Kidney (tissue), 14 donors: ENCODE data around the gene DNAJC27. TPM values are rescaled to one million over a fixed set of nuclear protein-coding genes. Genes with fewer than 3 reads are reported as not detected.

Experiments used
- DNase-seq, 5 donors: peaks; one replicate each; pipeline ENCODE4 v3.0.0-alpha.2; 2013 to 2020
- FAIRE-seq: peaks from 2 replicates; lab custom pipeline; 2012; peaks lifted over from hg19 to GRCh38; lab: Jason Lieb, UNC
- H3K27ac ChIP-seq, 2 donors: one replicate each; pipeline ENCODE4 v1.7.0; 2013; ENCODE audit warnings: low read depth in 2 of 2, low read length in 2 of 2, inconsistent platforms in 1 of 2
- H3K27me3 ChIP-seq: one replicate; pipeline ENCODE4 v1.7.1; 2013; ENCODE audit warnings: low read length, inconsistent platforms; ENCODE audit not compliant: control insufficient read depth, insufficient read depth
- H3K36me3 ChIP-seq, 3 donors: one replicate each; pipeline versions ENCODE4 v1.7.0 to v1.7.1; 2013; ENCODE audit warnings: low read length in 3 of 3, control low read depth in 1 of 3, inconsistent platforms in 1 of 3; ENCODE audit not compliant: insufficient read depth in 3 of 3, control insufficient read depth in 2 of 3
- H3K4me1 ChIP-seq, 3 donors: one replicate each; pipeline versions ENCODE4 v1.7.0 to v1.7.1; 2013; ENCODE audit warnings: low read length in 3 of 3, inconsistent platforms in 1 of 3, low read depth in 1 of 3; ENCODE audit not compliant: control insufficient read depth in 2 of 3, insufficient read depth in 2 of 3
- H3K4me3 ChIP-seq, 3 donors: one replicate each; pipeline versions ENCODE4 v1.7.0 to v1.8.1; 2013; ENCODE audit warnings: low read length in 3 of 3, control low read depth in 1 of 3, inconsistent platforms in 1 of 3
- H3K9ac ChIP-seq, 3 donors: one replicate each; pipeline versions ENCODE4 v1.7.0 to v1.7.1; 2013; ENCODE audit warnings: low read length in 3 of 3, control low read depth in 1 of 3, inconsistent platforms in 1 of 3
- H3K9me3 ChIP-seq, 3 donors: one replicate each; pipeline versions ENCODE4 v1.7.0 to v1.7.1; 2013; ENCODE audit warnings: low read length in 3 of 3, control low read depth in 1 of 3, inconsistent platforms in 1 of 3; ENCODE audit not compliant: control insufficient read depth in 2 of 3, insufficient read depth in 1 of 3
- intact Hi-C: fragments of 100-400 bp; cut with DNase I; formaldehyde crosslinking; loops from one replicate; pipeline ENCODE4 v1.11.1; 2022
- polyA plus RNA-seq: library from polyadenylated mRNA; stranded (reverse); fragments of 350-450 nt; fragmentation: Illumina TruSeq; extraction: RNeasy Lipid Tissue Mini Kit (QIAGEN cat#74804); gene quantifications from one replicate; pipeline ENCODE4 v1.2.3, GENCODE V29; 2014; ENCODE audit warnings: low read depth, low replicate concordance; ENCODE audit not compliant: insufficient read depth
- total RNA-seq: library from RNA; stranded (reverse); fragmentation: NEBNext Ultra II Directional; extraction: Animal tissue kit (Norgen Biotek cat#: 25700); gene quantifications from one replicate; pipeline ENCODE4 v1.2.1, GENCODE V29; 2021
- TF ChIP-seq, protein P1 (sequence below): IDR thresholded peaks from 3 replicates; pipeline ENCODE4 v1.5.1; 2012; ENCODE audit warnings: mild to moderate bottlenecking, moderate library complexity, borderline replicate concordance; ENCODE audit not compliant: insufficient read depth; ENCODE audit errors: extremely low read depth
- donor health status: control.
- donor health status: control.
- donor health status: control.
- donor health status: control.
- donor health status: control.
- donor health status: DM: yes; HTN: yes; CAD: no.
- donor health status: Normal renal cell carcinoma (clear cell type).

Gene DNAJC27
- total and polyA plus RNA-seq, 2 donors from 2014 or later = 3.2 to 11.4 TPM

DNA sequence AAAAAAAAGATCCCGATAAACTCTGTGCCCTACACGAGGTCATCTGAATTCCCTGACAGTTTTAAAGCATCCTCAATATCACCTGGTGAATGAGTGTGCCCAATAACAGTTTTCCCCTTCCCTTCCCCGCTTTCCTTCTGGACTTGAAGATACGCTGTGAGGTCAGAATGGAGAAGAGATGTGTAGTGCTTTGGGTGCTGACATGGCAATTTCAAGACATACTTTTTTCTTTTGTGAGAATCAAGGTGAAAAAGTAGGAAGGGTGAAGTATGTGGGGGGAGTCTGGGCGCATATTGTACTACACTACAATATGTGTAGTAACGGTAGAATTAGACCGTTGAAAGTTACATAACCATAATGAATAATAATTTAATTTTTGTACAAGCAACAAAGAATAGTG, 21.7 kb downstream of the DNAJC27 start:
- H3K27ac ChIP-seq = no peak overlapping the region
- H3K27me3 ChIP-seq = no peaks in the 10 kb centered on the region
- H3K4me3 ChIP-seq = no peak overlapping the region
- H3K9me3 ChIP-seq = no peaks in the 10 kb centered on the region
- intact Hi-C loops = no loop called here
- no peaks in the 10 kb centered on the region for H3K4me1 ChIP-seq
- no peak for FAIRE-seq
- H3K36me3 ChIP-seq = peaks cover 7 to 37% (median 15%) of the 10 kb centered on the region in 3 donors
- TF ChIP-seq, protein P1, sequence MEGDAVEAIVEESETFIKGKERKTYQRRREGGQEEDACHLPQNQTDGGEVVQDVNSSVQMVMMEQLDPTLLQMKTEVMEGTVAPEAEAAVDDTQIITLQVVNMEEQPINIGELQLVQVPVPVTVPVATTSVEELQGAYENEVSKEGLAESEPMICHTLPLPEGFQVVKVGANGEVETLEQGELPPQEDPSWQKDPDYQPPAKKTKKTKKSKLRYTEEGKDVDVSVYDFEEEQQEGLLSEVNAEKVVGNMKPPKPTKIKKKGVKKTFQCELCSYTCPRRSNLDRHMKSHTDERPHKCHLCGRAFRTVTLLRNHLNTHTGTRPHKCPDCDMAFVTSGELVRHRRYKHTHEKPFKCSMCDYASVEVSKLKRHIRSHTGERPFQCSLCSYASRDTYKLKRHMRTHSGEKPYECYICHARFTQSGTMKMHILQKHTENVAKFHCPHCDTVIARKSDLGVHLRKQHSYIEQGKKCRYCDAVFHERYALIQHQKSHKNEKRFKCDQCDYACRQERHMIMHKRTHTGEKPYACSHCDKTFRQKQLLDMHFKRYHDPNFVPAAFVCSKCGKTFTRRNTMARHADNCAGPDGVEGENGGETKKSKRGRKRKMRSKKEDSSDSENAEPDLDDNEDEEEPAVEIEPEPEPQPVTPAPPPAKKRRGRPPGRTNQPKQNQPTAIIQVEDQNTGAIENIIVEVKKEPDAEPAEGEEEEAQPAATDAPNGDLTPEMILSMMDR = no peak
- H3K9ac ChIP-seq = no peak overlapping the region
- no peak for DNase-seq

DNA sequence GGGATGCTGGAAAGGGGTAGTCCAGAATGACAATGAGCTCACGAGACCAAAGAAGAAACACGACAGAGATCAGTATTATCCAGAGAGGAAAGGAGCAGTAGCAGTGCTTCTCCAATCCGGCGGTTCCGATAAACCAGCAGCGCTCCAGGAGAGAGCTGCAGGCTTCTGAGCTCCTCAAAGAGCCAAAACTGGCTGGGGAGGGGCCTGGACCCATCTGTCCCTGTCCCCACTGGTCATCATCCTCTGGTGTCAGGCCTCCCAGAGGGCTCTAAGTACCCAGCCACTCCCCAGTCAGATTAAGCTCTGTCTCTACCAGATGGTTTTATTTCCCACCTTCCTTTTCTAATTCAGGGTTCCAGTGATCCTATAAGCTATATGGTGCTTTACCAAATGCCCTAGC, 23.2 kb downstream of the DNAJC27 start:
- Histone ChIP-seq H3K4me1 (no peaks in the 10 kb centered on the region), H3K9me3 (no peaks in the 10 kb centered on the region), H3K9ac (no peak overlapping the region), H3K36me3 (peaks cover 4 to 31% (median 13%) of the 10 kb centered on the region in 3 donors), H3K27ac (no peak overlapping the region), H3K4me3 (no peak overlapping the region), H3K27me3 (no peaks in the 10 kb centered on the region)
- intact Hi-C loops = no loop called here
- TF ChIP-seq, protein P1 = no peak
- no peak for FAIRE-seq
- no peak for DNase-seq

DNA sequence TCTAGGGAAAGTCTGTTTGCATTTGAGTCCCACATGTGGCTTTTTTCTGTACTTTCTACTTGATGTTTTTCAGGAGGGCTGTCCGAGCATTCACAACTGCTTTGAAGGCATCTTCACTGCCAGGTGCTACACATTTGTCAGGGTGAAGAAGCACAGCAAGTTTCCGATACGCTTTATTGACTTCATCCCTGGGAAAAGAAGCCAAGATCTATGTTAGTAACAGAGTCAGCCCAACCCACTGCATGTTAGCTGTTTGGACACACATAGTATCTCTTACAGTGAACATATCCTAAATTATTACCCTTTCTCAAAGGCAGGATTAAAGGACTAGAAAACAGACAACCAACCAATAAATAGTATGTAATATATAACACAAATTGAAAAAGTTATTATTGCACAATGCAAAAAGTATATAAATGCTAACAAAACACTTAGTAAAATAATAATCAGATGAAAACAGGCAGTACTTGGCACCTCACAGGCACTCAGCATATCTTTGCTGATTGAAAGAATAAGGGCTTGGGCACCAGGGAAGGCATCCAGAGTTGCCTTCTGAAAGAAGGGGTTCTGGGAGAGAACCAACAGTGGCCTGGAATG, 24.1 kb downstream of the DNAJC27 start:
- intact Hi-C loops = no loop called here
- Histone ChIP-seq H3K9me3 (no peaks in the 10 kb centered on the region), H3K4me1 (no peaks in the 10 kb centered on the region), H3K27me3 (no peaks in the 10 kb centered on the region), H3K9ac (no peak overlapping the region), H3K36me3 (peaks cover 4 to 30% (median 13%) of the 10 kb centered on the region in 3 donors), H3K27ac (no peak overlapping the region), H3K4me3 (no peak overlapping the region)
- TF ChIP-seq, protein P1 = no peak
- FAIRE-seq (no peak), DNase-seq (no peak)

DNA sequence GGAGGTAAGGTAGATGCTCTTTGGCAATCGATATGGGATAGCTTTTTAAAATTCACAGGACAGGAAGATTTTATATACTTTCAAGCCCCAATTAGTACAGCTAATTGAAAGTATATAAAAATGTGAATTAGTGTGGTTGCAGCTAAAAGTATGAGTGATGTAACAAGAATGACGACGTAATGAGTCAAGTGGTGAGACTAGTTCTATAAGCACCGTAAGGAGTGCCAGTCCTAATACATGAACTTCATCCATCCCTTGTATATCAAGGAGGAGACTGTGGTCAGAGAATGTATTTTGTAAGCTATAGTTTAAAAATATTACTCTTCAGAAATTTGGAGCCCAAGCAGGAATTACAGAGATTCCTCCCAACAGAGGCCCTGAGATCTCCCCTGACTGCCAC, 25.8 kb downstream of the DNAJC27 start:
- H3K27me3 ChIP-seq = no peaks in the 10 kb centered on the region
- H3K36me3 ChIP-seq = peaks cover 0 to 22% (median 13%) of the 10 kb centered on the region in 3 donors
- H3K4me3 ChIP-seq = no peak overlapping the region
- TF ChIP-seq, protein P1 = no peak
- intact Hi-C loops = no loop called here
- FAIRE-seq (no peak), DNase-seq (no peak)
- H3K9me3 ChIP-seq = no peaks in the 10 kb centered on the region
- no peak overlapping the region for H3K27ac ChIP-seq
- H3K4me1 ChIP-seq = no peaks in the 10 kb centered on the region
- no peak overlapping the region for H3K9ac ChIP-seq
